NCI-H2107 (cell line): ENCODE results near the gene POMT2.
A peak's percentile ranks its signal among the peaks of the same experiment; 100 is the strongest.
"Not testable (repeated sequence)": the region's sequence is repeated elsewhere in the genome, so short reads cannot be mapped to it uniquely, and the experiment has no call there.

Source experiments
- DNase-seq: peaks from one replicate; lab custom pipeline; 2025; lab: John Stamatoyannopoulos, UW

The POMT2 gene, protein sequence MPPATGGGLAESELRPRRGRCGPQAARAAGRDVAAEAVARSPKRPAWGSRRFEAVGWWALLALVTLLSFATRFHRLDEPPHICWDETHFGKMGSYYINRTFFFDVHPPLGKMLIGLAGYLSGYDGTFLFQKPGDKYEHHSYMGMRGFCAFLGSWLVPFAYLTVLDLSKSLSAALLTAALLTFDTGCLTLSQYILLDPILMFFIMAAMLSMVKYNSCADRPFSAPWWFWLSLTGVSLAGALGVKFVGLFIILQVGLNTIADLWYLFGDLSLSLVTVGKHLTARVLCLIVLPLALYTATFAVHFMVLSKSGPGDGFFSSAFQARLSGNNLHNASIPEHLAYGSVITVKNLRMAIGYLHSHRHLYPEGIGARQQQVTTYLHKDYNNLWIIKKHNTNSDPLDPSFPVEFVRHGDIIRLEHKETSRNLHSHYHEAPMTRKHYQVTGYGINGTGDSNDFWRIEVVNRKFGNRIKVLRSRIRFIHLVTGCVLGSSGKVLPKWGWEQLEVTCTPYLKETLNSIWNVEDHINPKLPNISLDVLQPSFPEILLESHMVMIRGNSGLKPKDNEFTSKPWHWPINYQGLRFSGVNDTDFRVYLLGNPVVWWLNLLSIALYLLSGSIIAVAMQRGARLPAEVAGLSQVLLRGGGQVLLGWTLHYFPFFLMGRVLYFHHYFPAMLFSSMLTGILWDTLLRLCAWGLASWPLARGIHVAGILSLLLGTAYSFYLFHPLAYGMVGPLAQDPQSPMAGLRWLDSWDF

DNA sequence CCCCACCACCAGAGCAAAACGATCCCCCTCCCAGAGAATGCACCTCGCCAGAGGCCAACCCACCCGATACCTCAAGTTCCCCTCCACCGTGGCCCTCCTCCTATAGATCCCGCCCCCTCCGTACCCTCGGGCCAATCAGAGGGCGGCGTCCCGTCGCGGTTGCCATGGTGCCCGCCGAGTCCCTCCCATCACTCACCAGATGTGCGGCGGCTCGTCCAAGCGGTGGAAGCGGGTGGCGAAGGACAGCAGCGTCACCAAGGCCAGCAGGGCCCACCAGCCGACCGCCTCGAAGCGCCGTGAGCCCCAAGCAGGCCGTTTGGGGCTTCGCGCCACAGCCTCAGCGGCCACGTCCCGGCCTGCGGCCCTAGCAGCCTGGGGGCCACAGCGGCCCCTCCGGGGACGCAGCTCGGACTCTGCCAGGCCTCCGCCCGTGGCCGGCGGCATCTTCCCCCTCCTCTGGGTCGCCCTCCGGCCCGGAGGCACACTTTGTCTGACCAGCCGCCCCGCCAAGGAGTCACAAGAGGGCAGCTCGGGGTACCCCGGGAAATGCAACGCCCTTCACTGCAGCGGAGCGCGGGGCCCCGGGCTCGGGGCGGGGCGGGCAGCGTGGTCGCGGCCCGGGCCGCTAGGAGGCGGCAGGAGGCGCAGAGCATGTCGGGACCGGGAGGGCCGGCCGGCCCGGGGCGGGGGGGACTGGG lies at the start of gene POMT2:
TSS of gene POMT2 (minus strand) at position 646 of the 698 bp plus-strand sequence. CDS start at position 444, 202 bp downstream.
- peak; percentile 96 for DNase-seq

DNA sequence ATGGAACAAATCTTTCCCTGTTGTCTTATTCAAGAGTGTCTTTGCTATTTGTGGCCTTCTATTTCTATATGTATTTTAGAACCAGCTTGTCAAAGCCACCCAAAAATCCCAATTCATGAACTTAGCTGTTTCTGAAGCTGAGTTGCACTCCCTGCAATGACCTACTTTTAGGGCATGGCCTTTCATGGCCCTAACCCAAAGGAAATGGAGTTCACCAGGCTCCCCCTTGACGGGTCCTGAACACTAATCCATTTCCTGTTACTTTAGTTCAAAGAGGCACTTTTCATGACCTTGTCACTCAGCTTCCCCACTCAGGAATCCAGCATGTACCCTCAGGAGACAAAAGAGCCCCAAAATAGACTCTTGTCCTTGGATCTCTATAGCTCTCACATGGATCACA lies 48.6 kb upstream of the POMT2 start:
- DNase-seq = no peak

DNA sequence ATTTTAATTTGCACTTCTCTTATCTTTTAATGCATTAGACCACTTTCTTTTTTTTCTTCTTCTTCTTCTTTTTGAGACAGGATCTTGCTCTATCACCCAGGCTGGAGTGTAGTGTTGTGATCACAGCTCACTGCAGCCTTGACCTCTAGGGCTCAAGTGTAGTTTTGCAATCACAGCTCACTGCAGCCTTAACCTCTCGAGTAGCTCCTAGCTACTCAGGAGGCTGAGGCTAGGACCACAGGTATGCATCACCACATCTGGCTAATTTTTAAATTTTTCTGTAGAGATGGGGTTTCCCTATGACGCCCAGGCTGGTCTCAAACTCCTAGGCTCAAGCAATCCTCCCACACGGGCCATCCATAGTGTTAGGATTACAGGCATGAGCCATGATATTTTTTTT lies 43.5 kb upstream of the POMT2 start:
- DNase-seq = no peak

DNA sequence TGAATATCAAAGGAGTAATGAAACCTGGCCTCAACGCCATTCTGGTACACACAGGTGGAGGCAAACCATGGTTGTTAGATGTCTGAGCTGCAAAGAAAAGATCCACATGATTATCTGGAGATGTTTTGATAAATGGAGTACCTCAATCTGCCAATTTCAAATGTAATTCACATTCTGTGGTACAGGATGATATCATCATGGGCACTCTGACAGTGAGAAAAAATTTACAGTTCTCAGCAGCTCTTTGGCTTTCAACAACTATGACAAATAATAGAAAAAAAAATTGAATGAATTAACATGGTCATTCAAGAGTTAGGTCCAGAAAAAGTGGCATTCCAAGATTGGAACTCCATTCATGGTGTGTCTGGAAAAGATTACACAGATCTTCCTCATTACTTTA lies 38.9 kb upstream of the POMT2 start:
- no peak for DNase-seq

DNA sequence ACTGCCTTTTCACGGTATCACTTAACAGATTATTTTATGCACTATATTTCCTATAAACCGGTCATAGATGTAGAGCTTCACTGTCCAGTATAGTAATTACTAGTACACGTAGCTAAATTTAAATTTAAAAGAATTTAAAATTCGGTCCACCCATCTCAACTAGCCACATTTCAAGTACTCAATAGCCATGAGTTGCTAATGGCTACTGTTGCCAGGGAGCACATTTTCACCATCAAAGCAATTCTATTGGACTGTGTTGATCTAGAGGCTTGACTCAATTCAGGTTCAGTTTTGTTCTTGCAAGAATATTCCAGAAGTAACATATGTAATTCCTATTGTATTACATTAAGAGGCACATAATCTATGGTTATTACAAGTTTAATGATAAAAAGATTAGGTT lies 36.2 kb upstream of the POMT2 start:
- DNase-seq = no peak

DNA sequence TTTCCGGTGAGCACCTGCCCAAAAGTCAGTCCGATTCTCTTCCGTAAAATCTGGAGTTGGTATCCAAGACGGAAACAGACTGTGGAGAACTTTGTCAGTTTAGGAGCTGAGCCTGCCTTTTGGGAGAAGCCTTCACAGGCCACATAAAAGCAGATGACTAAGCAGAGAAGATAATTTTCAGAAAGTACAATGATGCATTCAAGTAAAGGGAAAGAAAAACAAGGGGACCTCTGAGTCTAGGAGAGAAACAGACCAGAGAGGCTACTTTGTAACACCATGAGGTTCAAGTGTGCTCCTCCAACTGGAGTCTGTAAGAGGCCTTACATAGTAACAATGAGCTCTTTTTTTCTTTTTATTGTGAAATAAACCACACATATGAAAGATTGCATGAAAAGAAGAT lies 35.1 kb upstream of the POMT2 start:
- DNase-seq = no peak

DNA sequence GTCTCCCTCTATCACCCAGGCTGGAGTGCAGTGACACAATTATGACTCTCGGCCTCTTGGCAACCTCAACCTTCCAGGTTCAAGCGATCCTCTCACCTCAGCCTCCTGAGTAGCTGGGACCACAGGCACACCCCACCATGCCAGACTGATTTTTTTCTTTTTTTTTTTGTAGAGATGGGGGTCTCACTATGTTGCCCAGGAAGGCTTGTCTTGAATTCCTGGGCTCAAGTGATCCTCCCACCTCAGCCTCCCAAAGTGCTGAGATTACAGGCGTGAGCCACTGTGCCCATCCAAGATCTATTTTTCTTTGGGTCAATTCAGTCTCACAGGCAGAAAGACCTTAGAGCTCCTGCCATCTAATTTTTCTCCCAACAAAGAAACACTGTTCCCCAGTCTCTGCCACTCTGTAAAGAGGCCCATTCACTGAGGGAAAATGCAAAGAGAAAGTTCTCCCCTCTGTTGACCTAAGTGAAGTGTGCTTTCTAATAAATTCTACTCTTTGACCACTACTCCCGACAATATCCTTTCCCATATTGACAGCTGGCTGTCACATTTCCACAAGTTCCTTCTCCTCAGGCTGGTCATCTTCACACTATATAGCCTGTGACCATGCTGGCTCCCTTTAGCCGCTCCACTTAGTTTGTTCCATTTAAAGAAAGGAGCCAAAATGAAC lies 32.9 kb upstream of the POMT2 start:
- no peak for DNase-seq

DNA sequence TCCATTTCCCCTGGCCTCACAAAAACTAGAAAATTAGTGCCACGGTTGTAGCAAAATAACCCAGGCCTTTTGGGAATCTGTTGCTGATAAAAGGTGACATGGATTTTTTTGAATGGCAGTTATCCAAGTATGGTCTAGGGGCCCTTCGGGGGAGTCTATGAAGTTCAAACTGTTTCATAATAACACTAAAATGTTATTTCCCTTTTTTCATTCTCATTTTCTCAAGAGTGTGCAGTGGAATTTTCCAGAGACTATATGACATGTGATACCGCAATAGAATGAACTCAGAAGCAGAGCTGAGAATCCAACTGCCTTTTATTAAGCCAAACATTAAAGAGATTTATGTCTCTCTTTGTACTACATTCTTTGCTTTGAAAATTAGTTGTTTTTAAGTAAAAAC lies 27.1 kb upstream of the POMT2 start:
- DNase-seq = no peak

DNA sequence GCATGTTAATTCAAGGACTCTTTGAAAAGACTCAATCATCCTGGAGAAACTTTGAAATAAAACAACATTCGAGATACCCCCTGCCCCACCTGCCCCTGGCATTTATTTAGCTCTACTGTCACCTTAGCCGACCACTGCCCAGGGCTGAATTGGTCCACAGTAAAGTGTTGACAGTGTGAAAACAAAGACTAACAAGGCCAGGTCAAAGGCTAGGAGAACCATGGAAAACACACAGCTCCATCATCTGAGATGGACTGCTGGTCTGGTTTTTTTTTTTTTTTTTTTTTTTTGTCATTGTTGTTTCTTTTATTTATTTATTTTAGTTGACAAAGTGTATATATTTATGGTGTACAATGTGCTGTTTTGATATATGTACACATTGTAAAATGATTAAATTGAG lies 25.8 kb upstream of the POMT2 start:
- no peak for DNase-seq

DNA sequence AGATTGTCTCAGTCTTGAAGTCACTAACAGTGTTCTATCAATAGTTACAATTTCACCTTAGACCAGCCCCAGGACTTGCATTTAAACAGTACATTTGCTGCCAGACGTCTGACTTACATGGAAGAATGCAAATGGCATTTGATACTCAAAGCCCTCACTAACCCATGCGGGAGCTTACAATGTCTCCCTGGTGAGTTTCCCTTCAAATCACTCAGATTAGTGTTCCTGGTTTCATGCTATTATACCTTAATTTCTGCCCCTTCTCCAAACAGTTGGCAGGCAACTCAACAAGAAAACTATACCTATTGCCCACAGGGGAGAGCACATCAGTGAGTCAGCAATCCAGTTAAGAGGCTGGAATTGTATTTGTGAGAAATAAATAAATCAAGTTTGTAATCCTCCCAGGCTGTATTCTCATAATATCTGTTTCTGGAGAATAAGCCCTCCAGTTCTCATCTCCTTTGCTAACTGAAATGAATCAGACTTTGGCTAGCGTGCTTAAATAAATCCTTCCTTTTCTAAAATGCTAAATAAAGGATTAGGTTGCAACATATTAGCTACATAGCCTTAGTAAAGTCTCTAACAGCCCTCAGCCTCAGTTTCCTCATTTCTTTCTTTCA lies 23.8 kb upstream of the POMT2 start:
- DNase-seq = no peak

DNA sequence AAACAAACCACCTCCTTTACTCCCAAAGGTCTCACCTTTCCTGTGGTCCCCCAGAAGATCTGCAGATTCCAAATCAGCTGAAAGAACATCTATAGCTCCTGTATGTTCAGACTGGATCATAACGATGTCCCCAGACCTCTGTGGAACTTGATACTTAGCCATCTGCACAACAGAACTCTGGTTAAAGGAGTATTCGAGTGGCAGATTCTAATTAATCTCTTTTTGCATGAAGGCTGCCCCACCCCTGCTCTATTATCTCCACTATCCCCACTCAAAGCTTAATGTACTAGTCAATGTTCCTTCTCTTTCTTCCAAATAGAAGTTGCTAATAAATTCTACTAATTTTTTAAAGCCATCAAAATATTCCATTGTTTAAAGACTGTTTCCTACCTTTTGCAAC lies 23.0 kb upstream of the POMT2 start:
- no peak for DNase-seq

DNA sequence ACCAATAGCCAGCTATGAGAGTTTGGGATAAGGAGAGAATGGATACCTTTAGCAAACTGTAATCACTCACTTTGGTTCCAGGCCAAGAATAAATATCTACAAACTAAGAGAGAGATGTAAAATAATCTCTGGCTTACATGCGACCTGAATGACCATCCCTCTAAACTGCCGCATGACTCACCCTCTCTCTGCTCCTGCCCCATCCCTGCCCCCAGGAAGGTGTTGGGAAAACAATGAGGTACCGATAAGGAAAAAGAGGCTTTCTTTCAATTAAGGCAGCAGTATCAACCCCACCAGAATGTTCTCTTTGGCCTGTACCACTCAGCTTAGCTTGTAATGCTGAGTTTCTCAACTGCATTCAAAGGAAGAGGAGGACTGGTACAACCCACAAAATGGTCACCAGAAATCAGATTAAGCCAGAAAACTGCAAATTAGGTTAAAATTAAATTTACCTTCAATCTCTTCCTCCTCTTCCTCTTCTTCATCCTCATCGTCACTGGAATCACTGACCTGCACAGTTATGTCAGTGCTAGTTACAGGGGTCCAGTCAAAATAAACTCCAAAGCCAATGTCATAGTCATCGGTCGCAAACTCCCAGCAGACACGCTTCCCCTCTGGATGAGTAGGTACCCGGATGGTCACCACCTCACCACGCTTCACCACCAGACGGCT lies 22.2 kb upstream of the POMT2 start:
- DNase-seq = no peak

DNA sequence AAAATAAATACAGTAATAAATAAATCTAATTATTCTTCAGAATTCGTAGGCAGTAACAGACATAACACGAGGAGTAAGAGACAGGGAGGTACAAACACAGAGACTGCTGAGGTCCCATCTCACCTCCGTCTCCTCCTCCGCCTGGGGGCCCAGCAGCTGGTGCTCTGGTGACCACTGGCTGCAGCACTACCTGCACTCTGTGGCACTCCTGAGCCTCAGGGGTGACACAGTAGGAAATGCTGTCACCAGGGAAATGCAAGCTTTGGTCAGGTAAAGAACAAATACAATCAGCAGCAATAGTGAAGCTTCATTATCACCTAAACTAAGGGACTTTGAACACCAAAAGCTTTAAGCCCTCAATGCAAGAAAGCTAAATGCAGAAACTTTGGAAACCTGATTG lies 19.7 kb upstream of the POMT2 start:
- DNase-seq = no peak

DNA sequence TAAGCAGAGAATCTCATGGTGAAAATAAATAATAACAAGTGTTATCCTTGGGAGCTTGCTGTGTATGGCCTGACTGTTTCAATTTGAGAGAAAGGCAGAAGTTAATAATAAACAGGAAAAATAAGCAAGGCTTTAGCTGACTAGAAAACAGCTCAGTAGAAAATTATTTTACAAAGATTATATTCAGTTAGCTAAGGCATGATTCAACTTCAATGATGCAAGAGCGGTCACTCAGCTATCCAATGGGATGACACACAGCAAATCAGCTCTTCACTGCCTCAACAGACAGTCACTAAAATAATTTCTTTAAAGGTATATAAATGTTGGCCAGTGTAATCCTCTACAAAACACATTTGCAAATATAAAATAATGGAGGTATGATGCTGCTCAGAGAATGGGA lies 18.7 kb upstream of the POMT2 start:
- DNase-seq = no peak

DNA sequence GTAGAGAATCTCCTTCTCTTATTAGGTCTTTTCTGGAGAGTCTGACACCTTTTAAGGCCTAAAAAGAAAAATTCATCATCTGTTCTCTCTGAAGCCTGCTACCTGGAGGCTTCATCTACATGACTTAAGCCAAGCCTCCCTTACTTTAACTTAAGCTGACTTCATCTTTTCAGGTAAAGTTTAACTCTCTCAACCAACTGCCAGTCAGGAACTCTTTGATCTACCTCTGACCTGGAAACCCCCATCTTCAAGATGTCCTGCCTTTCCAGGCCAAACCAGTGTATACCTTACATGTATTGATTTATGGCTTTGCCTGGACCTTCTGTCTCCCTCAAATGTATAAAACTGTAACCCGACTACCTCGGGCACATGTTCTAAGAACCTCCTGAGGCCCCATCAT lies 17.6 kb upstream of the POMT2 start:
- DNase-seq = no peak

DNA sequence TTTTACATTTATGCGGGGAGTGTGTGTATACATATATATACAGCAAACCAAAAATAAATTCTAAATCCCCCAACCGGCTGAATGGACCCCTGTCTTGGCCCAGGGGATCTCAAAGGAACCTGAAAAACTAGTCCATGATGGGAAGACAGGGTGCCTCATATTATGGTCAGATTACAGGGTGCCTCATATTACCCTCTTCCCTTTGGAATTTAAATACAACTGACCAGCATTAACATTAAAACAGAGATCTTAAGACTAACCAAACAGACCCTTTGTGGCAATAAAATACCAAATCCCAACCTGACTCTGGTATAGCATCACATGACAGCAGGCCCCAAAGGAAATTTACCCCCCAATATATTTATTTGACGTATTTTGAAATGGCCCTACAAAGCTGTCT lies 17.2 kb upstream of the POMT2 start:
- no peak for DNase-seq

DNA sequence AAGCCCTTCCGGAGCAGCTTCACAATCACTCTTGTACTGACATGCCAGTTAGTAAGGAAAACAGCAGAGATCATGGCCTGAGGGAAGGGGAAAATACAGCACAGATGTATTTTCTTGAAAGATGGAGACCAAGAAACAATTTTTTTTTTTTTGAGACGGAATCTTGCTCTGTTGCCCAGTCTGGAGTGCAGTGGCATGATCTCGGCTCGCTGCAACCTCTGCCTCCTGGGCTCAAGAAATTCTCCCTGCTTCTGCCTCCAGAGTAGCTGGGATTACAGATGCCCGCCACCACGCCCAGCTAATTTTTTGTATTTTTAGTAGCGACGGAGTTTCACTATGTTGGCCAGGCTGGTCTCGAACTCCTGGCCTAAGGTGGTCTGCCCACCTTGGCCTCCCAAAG lies 16.6 kb upstream of the POMT2 start:
- DNase-seq = not testable (repeated sequence)

DNA sequence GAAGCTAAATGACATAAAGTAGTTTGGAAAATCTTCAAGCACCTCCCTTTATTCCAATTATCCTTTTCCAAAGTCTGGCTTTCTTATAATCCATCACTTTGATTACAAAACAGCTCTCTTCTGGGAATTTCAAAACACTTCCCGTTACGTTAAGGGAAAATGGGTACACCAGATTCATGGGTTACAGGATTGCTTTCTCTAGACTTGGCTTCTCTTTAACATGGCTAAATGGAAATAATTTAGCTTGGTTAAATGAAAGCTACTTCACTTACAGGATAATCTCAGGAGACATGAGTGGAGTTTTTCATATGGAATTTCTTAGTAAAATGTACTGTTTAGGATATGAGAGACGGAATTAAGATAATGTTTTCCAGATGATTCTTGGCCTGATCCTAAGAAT lies 14.9 kb upstream of the POMT2 start:
- no peak for DNase-seq

DNA sequence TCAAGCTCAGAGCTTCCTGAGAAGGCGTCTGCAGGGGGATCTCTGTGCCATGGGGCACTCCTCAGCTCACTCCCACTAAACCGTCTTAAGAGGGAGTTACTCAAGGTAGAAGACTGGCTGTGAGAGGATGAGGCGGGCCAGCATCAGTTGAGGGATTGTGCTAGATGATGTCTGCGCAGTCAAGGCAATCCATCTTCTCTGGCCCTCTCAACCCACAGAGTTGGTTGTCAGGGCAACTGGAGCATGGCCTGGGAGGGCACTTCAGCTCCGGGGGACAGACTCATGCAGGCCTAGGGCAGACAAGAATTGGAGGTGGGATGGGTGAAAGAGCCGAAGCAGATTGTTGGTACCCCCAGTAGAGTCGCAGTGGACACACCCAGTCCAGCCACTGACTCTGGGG lies 9.2 kb upstream of the POMT2 start:
- DNase-seq = no peak

DNA sequence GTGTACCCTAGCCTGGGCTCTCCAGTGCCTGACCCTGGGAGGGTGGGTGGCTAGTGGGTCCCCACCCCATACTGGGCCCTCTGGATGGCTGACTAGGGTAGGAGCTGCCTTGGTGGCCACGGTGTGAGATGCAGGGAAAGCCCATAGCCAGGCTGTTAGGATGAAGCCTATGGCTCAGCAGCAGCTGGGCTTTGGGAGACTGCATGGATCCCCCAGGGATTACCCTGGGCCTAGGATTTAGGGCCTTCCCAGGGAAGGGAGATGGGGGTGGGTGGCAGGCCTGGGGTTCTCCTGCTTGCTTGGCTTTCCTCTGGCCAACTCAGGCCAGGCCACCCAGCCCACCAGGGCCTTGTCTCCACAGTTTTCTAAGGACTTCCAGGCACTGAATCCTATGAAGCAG lies 6.4 kb upstream of the POMT2 start:
- no peak for DNase-seq

DNA sequence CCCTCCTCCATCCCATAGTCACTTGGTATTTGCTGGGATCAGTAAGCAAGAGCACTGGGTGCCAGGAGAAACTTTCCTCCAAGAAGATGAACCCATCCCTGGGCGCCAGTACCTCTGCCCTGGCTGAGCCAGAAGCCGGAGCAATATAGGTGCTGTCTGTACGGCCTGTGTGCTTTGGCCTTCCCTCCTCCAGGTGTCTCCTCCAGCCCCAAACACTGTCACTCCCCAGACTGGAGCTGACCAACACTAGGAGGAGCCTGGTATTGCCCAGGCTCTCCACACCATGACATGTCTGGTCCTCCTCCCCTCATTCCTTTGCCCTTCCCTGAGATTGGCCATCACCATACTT lies 5.0 kb upstream of the POMT2 start:
- DNase-seq = no peak
